Posterior cingulate gyrus (tissue), 11 donors: ENCODE results near the gene HORMAD2.
"Not testable (repeated sequence)": the region's sequence is repeated elsewhere in the genome, so short reads cannot be mapped to it uniquely, and the experiment has no call there.

Experiments
- DNase-seq, 10 donors: peaks; one replicate each; pipeline versions ENCODE4 v3.0.0 to v3.0.0-alpha.2; 2020 to 2021; ENCODE audit warnings: mixed read lengths in 3 of 10
- intact Hi-C: fragments of 100-400 bp; cut with DNase I; formaldehyde crosslinking; loops from one replicate; pipeline ENCODE4 v1.15.1; 2023

Gene HORMAD2

DNA sequence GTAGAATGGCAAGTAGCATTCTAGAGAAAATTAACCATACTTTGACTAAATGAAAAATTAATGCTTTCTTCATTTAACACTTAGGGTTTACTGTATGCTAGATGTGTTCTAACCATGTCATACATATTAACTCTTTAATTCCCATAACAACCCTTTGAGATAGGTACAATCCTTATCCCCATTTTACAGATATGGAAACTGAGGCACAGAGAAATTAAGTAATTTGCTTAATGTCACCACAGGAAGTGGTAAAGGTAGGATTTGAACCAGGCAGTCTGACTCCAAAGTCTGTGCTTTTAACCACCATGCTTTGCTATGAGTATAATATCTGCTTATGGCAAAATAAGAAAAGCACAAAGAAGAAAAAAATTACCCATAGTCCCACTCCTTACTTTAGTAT is 106.8 kb downstream of the HORMAD2 start:
- DNase-seq = no peak
- intact Hi-C loops = no loop called here

GRCh38 chr22:30187529-30188407 is 107.5 kb downstream of the HORMAD2 start:
- DNase-seq = no peak
- intact Hi-C loops = no loop called here

DNA sequence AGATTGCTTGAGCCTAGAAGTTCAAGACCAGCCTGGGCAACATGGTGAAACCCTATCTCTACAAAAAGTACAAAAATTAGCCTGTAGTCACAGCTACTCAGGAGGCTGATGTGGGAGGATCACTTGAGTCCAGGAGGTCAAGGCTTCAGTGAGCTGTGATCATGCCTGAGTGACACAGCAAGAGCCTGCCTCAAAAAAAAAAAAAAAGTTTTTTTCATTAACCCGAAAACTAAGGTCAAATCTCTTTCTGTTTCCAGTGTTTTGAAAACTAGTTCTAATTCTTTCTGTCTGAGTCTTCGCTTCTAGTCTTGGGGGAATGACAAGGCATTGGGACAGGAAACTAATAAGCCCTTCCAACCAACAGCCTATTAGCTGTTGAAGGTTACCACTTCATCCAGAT is 108.6 kb downstream of the HORMAD2 start:
- intact Hi-C loops = no loop called here
- no peak for DNase-seq

DNA sequence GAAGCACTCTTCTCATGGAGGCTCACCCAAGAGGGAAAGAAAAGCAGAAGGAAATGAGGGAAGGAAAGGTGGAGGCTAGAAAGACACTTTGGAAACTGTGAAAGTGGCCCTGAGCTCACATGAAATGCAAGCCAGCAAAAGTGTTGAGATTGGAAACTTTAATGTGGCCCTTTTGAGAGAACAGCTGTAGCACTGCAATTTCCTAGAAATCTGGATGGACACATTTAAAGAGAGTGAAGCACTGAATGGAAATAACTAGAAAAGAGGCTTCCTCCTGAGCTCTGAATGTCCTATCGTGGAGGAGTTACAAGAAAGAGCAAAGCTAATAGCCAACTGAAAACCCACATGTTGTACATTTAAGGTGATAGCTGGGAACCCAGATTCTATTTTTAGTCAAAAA is 110.3 kb downstream of the HORMAD2 start:
- intact Hi-C loops = no loop called here
- no peak for DNase-seq

DNA sequence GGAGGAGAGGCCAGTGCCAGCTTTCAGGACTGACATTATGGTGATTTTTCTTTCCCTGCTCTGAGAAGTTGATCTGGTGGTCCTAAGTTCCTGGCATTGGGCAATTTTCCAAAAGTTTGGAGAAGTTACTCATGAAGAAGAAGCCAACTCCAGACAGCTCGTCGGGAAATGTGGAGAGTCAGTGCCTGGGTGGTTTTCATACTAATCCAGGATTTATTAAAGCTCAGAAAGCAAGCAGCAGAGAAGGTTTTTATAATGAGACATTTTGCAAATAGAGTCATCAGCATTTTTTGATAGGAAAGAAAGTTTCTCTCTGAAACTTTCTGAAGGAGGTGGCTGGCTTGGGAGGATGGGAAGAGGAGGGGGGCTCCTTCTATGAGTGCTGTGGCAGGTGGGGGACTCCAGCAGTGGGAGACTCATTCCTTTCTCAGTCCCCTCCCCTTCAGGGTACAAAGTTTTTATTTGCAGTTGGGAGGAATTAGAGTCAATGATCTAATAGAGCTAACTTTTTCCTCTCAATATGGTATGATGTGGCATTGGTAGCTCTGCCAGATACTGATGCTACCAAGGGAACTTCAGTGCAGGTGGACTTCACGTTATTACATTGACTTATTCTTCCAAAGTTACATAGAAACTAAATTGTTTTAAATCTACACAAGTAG is 110.9 kb downstream of the HORMAD2 start:
- intact Hi-C loops = no loop called here
- DNase-seq = no peak

GRCh38 chr22:30192427-30192826 is 112.2 kb downstream of the HORMAD2 start:
- DNase-seq = no peak
- intact Hi-C loops = no loop called here

GRCh38 chr22:30193031-30193775 is 112.9 kb downstream of the HORMAD2 start:
- DNase-seq = no peak
- intact Hi-C loops = no loop called here

- DNase-seq = no peak
- intact Hi-C loops = no loop called here
Observed at GRCh38 chr22:30195245-30196140, 115.2 kb downstream of the HORMAD2 start.

DNA sequence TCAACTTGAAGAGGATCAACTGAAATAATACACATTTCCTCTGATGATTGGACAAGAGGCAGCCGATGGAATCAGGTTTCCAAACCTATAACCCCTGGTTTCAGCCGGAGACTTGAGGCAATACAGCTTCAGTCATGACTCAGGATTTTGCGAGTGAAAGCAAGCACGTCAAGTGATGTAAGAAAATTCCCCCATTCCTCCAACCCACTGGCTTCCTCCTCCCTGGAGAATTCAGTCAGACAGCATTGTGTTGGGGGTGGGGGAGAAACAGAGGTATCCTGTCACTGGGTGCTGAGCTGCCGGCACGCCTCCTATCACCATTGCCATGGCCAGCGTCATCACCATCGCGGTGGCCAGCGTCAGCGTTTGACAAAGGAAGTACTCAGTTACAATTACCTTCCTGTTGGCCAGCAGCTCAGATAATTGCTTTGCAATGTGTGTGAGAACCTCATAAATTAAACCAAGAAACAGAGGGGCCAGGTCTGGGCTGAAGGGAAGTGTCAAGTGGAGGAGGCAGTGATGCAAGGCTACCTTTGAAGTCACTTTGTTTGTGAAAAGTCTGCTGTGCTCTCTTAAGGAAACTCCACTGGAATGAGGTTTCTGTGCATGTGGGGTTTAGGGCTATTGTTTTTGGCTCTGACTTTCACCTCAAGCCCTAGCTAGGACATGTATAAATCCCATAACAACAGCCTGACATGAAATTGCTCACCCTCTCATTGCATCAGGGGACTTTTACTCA is 116.0 kb downstream of the HORMAD2 start:
- DNase-seq = no peak
- intact Hi-C loops = no loop called here

- DNase-seq = no peak
Observed at GRCh38 chr22:30196880-30197336, 116.6 kb downstream of the HORMAD2 start.

DNA sequence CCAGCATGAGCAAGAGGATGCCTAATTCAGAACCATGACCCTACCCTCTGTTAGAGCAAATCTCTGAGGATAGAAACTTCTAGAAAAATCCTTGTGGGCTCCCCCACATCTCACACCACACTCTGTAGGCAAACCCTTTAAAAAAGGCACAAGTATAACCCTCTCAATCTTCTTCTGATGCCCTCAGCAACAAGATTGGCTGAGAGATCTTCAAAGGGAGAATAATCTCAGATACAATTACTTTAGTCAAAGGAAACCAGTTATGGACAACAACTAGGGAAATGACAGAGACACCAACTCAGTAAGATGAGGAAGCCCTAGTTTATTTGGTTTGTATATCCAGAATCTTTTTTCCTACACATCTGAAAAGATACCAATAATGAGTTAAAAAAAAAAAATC is 117.1 kb downstream of the HORMAD2 start:
- intact Hi-C loops = no loop called here

More at GRCh38 chr22:30196880-30197336, 116.6 kb downstream of the HORMAD2 start:
- intact Hi-C loops = no loop called here

DNA sequence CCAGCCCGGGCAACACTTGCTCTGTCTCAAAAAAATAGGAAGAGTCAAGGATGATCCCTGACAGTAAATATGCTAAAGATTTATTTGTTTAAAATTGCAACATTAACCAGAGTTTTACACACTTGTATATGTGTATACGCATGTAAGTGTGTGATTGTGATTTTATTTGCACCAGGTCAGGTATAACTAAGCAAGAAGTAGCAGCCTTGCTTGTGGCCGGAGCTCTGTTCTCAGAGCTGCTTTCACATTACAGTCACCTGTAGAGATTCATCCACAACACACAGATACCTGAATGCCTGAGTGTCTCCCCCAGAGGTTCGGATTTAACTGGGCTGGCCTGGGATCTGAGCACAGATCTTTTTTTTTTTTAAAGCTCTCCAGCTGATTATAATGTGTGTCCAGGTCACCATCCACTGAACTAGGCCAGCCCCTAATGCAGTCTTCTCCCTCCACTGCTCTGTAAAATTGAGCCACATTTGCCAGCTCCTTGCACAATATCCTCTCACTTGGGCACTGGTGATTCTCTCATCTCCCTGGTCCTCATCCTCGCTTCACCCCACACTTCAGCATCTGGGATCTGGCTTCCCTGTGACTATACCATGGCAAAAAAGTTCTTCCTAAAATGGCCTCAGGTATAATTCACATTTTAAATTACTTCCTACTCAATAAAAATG is 118.0 kb downstream of the HORMAD2 start:
- DNase-seq = no peak
- intact Hi-C loops = no loop called here

More for the DNA sequence above, 117.1 kb downstream of the HORMAD2 start:
- DNase-seq = no peak

GRCh38 chr22:30198921-30199320 is 118.7 kb downstream of the HORMAD2 start:
- intact Hi-C loops = no loop called here
- no peak for DNase-seq

GRCh38 chr22:30200905-30201304 is 120.6 kb downstream of the HORMAD2 start:
- intact Hi-C loops, DNase-seq: not testable (repeated sequence)

DNA sequence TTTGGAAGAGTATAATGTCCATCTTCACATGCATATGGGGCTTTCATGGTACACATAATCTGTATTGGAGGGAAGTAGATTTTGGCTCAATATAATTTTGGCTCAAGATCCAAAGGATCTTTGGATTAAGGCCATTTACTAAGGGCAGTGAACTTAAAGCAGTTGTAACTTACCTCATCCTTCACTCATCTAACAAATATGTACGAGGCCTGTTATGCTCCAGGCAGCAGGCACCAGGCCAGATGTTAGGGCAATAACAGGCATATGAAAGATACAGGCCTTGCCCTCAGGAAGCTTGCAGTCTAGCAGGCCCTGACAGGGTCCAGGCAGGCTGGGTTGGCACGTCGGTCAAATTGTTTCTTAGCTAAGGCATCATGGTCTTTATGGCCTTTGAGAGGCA is 121.7 kb downstream of the HORMAD2 start:
- DNase-seq = no peak

DNA sequence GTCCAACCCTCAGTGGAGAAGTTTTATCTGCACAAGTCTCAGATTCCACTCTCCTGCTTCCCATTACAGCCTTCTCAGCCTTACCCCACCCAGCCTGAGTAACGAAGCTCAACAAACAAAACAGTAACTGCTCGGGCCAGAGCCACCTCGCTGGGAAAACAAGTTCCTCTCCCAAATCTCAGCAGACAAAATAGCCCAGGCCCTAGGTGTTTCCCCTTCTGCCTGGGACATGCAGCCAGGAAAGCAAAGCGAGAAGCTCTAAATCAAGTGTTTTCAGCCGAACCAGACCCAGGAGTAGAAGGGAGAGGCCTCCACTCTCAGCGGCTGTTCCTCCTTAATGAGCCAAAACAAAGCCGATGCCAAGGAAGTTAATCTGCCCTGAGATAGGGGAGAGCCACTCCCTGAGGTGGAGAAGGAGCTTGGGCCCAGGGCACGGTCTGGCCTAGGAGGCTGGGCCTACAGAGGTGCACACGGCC is 122.3 kb downstream of the HORMAD2 start:
- DNase-seq = no peak
- intact Hi-C loops = no loop called here

More for the DNA sequence above, 121.7 kb downstream of the HORMAD2 start:
- intact Hi-C loops = no loop called here

DNA sequence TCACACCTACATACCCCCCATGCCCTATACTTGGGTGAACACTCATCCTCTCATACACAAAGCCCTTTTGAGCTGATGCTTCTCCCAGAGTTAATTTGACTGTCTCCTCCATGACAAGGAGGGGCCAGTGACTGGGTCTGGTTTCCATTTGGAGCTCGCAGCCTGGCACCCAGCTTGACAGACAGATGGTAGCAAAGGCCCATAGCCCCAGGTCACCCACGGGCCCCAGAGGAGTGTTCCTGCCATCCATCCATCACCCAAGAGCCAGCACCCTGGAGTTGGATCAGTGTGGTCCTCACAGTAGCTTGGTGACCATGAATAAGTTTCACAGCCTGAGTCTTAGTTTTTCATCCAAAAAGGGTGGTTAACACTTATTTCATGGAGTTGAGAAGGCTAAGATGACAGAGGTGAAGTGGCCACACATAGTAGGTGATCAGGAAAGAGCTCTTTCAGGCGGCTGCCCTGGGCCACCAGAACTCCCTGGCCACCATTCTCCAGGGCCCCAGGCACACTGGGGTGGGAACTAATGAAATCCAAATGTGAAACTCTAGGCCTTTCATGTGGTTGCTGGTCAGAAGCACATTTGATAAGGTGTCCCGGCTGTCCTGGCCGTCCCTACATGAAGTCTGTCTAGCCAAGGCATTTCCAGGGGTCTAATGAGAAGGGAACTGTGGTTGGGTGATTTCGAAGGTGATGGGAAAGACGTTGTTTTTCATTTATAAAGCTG is 123.9 kb downstream of the HORMAD2 start:
- intact Hi-C loops = no loop called here
- no peak for DNase-seq

DNA sequence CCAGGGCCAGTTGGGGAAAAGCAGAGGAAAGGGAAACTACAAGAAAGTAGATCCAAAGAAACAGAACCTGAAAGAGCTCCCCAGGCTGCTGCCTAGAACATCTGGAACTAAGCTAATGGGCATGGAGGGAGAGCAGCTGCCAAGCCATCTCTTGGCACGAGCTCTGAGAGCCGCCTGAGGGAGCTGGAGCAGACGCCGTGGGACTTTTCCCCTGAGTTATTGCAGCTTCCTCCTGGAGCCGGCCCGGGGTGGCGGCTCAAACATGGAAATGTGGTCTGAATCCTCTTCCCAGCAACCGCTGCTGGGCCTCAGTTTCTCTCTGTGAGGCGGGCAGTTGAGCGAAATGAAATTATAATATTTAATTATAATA is 124.5 kb downstream of the HORMAD2 start:
- intact Hi-C loops = no loop called here
- DNase-seq = peak in 4 of 10 donors; percentile 22 to 90 (median 64)
